IPS-15b (cell line): ENCODE measurements around the gene THSD7B.

ENCODE experiments used
- H3K27me3 ChIP-seq: one replicate; pipeline ENCODE4 v1.6.1; 2013; ENCODE audit warnings: low read length; ENCODE audit not compliant: control insufficient read depth, insufficient read depth
- H3K36me3 ChIP-seq: one replicate; pipeline ENCODE4 v1.6.1; 2013; ENCODE audit warnings: low read length; ENCODE audit not compliant: control insufficient read depth, insufficient read depth
- H3K4me1 ChIP-seq: one replicate; pipeline ENCODE4 v1.6.1; 2013; ENCODE audit warnings: mild to moderate bottlenecking, low read length; ENCODE audit not compliant: control insufficient read depth, insufficient read depth
- H3K4me3 ChIP-seq: one replicate; pipeline ENCODE4 v1.5.1; 2013; ENCODE audit warnings: low read depth, low read length
- H3K9ac ChIP-seq: one replicate; pipeline ENCODE4 v1.6.1; 2013; ENCODE audit warnings: low read depth, mild to moderate bottlenecking, low read length
- H3K9me3 ChIP-seq: one replicate; pipeline ENCODE4 v1.6.1; 2013; ENCODE audit warnings: mild to moderate bottlenecking, low read length; ENCODE audit not compliant: control insufficient read depth, insufficient read depth

Gene THSD7B

GRCh38 chr2:137238065-137238464, 472.7 kb downstream of the THSD7B start:
- no peak overlapping the region for H3K9ac ChIP-seq
- H3K36me3 ChIP-seq, result no peaks in the 10 kb centered on the region
- H3K4me1 ChIP-seq, result no peaks in the 10 kb centered on the region
- H3K9me3 ChIP-seq, result no peaks in the 10 kb centered on the region
- H3K27me3 ChIP-seq, result no peaks in the 10 kb centered on the region
- H3K4me3 ChIP-seq, result no peak overlapping the region

GRCh38 chr2:137249463-137250130, 484.3 kb downstream of the THSD7B start:
- Histone ChIP-seq H3K4me1 (no peaks in the 10 kb centered on the region), H3K4me3 (no peak overlapping the region), H3K36me3 (no peaks in the 10 kb centered on the region), H3K9ac (no peak overlapping the region), H3K9me3 (no peaks in the 10 kb centered on the region), H3K27me3 (no peaks in the 10 kb centered on the region)

- H3K36me3 ChIP-seq, result no peaks in the 10 kb centered on the region
- peaks cover 3% of the 10 kb centered on the region for H3K4me1 ChIP-seq
- no peak overlapping the region for H3K4me3 ChIP-seq
- H3K27me3 ChIP-seq, result no peaks in the 10 kb centered on the region
- H3K9ac ChIP-seq, result no peak overlapping the region
- H3K9me3 ChIP-seq, result no peaks in the 10 kb centered on the region
These were observed 485.1 kb downstream of the THSD7B start for GRCh38 chr2:137250401-137250800.

- Histone ChIP-seq H3K36me3 (no peaks in the 10 kb centered on the region), H3K27me3 (no peaks in the 10 kb centered on the region)
These were observed 485.7 kb downstream of the THSD7B start for GRCh38 chr2:137251045-137251444.

GRCh38 chr2:137252934-137253333, 487.6 kb downstream of the THSD7B start:
- H3K9ac ChIP-seq, result no peak overlapping the region
- H3K4me3 ChIP-seq, result no peak overlapping the region
- H3K27me3 ChIP-seq, result no peaks in the 10 kb centered on the region
- peaks cover 3% of the 10 kb centered on the region for H3K4me1 ChIP-seq
- H3K9me3 ChIP-seq, result no peaks in the 10 kb centered on the region
- H3K36me3 ChIP-seq, result no peaks in the 10 kb centered on the region

More at GRCh38 chr2:137251045-137251444, 485.7 kb downstream of the THSD7B start:
- H3K4me3 ChIP-seq, result no peak overlapping the region
- peaks cover 3% of the 10 kb centered on the region for H3K4me1 ChIP-seq
- H3K9me3 ChIP-seq, result no peaks in the 10 kb centered on the region
- no peak overlapping the region for H3K9ac ChIP-seq

GRCh38 chr2:137254052-137254451, 488.7 kb downstream of the THSD7B start:
- Histone ChIP-seq H3K9ac (no peak overlapping the region), H3K27me3 (no peaks in the 10 kb centered on the region), H3K9me3 (no peaks in the 10 kb centered on the region), H3K4me1 (peaks cover 3% of the 10 kb centered on the region), H3K36me3 (no peaks in the 10 kb centered on the region), H3K4me3 (no peak overlapping the region)

GRCh38 chr2:137255345-137255744, 490.0 kb downstream of the THSD7B start:
- Histone ChIP-seq H3K4me3 (no peak overlapping the region), H3K9ac (no peak overlapping the region), H3K4me1 (peaks cover 3% of the 10 kb centered on the region), H3K27me3 (no peaks in the 10 kb centered on the region), H3K36me3 (no peaks in the 10 kb centered on the region), H3K9me3 (no peaks in the 10 kb centered on the region)

- Histone ChIP-seq H3K9me3 (no peaks in the 10 kb centered on the region), H3K9ac (no peak overlapping the region), H3K27me3 (no peaks in the 10 kb centered on the region), H3K36me3 (no peaks in the 10 kb centered on the region), H3K4me1 (peaks cover 7% of the 10 kb centered on the region), H3K4me3 (no peak overlapping the region)
These were observed 490.6 kb downstream of the THSD7B start for GRCh38 chr2:137255990-137256389.

GRCh38 chr2:137261881-137262585, 496.7 kb downstream of the THSD7B start:
- no peaks in the 10 kb centered on the region for H3K36me3 ChIP-seq
- H3K9me3 ChIP-seq, result no peaks in the 10 kb centered on the region
- no peaks in the 10 kb centered on the region for H3K27me3 ChIP-seq
- no peak overlapping the region for H3K4me3 ChIP-seq
- H3K9ac ChIP-seq, result no peak overlapping the region
- peaks cover 16% of the 10 kb centered on the region for H3K4me1 ChIP-seq

GRCh38 chr2:137262594-137262993, 497.2 kb downstream of the THSD7B start:
- Histone ChIP-seq H3K27me3 (no peaks in the 10 kb centered on the region), H3K36me3 (no peaks in the 10 kb centered on the region), H3K4me1 (peaks cover 16% of the 10 kb centered on the region), H3K4me3 (no peak overlapping the region), H3K9ac (no peak overlapping the region), H3K9me3 (no peaks in the 10 kb centered on the region)

GRCh38 chr2:137287913-137288639, 522.7 kb downstream of the THSD7B start:
- no peaks in the 10 kb centered on the region for H3K36me3 ChIP-seq
- H3K9ac ChIP-seq, result no peak overlapping the region
- no peaks in the 10 kb centered on the region for H3K4me1 ChIP-seq
- H3K9me3 ChIP-seq, result no peaks in the 10 kb centered on the region
- no peaks in the 10 kb centered on the region for H3K27me3 ChIP-seq
- H3K4me3 ChIP-seq, result no peak overlapping the region
